ENCODE measurements around the gene NUBPL. TPM values are rescaled to one million over a fixed set of nuclear protein-coding genes. Genes with fewer than 3 reads are reported as not detected.

The NUBPL gene
- polyA plus RNA-seq, 1 donor (not counting 4 experiments of a cell fraction or from before 2014, with no cell fraction given), result 18.8 TPM

DNA sequence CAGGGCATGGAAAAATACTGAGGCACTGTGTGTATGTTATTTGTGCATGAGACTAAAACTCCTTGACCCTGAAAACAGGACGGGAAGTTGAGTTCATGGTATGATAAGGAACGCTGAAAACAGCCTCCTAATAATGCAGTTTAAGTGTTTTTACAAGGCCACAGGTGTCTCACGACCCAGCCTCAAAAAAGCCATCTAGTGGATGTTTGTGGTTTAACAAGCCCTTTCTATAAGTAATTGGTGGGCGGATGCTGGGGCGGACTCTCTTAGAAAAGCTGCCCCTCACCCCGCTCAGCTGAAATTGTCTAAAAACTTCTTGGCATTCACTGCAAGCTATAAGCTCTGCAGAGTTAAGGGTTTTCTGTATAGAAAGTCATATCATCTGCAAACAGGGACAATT, 184.5 kb downstream of the NUBPL start:
- Histone ChIP-seq H2AFZ (ENCODE audit: control insufficient read depth, low read length) (no peak overlapping the region), H3K36me3 (ENCODE audit: control insufficient read depth in 2 of 2, extremely low read depth in 1 of 2, insufficient read depth in 2 of 2, low read length in 2 of 2) (no peaks in the 10 kb centered on the region), H3K9me1 (ENCODE audit: control insufficient read depth, extremely low read depth, insufficient read depth, low read length) (no peaks in the 10 kb centered on the region), H3K4me1 (ENCODE audit: control insufficient read depth, extremely low read depth, insufficient read depth, low read length) (no peaks in the 10 kb centered on the region), H3K27me3 (ENCODE audit: control insufficient read depth, extremely low read depth, insufficient read depth, low read length) (no peaks in the 10 kb centered on the region), H3K4me2 (ENCODE audit: control insufficient read depth, extremely low read depth, insufficient read depth, low read depth, low read length) (no peak overlapping the region), H3K79me2 (ENCODE audit: control insufficient read depth, insufficient read depth, low read length) (no peaks in the 10 kb centered on the region), H3K9me3 (ENCODE audit: control insufficient read depth, low read depth, low read length) (no peaks in the 10 kb centered on the region), H3K9ac (ENCODE audit: control insufficient read depth, extremely low read depth, insufficient read depth, low read length) (no peak overlapping the region), H3K27ac (ENCODE audit: control insufficient read depth, insufficient read depth, low read length) (no peak overlapping the region), H4K20me1 (ENCODE audit: control insufficient read depth, extremely low read depth, insufficient read depth, low read length) (no peaks in the 10 kb centered on the region), H3K4me3 (ENCODE audit: control insufficient read depth in 2 of 3, extremely low read depth in 1 of 3, insufficient read depth in 2 of 3, low read depth in 1 of 3, low read length in 3 of 3) (no peak overlapping the region)
- no peak for FAIRE-seq
- TF ChIP-seq, protein P1, sequence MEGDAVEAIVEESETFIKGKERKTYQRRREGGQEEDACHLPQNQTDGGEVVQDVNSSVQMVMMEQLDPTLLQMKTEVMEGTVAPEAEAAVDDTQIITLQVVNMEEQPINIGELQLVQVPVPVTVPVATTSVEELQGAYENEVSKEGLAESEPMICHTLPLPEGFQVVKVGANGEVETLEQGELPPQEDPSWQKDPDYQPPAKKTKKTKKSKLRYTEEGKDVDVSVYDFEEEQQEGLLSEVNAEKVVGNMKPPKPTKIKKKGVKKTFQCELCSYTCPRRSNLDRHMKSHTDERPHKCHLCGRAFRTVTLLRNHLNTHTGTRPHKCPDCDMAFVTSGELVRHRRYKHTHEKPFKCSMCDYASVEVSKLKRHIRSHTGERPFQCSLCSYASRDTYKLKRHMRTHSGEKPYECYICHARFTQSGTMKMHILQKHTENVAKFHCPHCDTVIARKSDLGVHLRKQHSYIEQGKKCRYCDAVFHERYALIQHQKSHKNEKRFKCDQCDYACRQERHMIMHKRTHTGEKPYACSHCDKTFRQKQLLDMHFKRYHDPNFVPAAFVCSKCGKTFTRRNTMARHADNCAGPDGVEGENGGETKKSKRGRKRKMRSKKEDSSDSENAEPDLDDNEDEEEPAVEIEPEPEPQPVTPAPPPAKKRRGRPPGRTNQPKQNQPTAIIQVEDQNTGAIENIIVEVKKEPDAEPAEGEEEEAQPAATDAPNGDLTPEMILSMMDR (optimal IDR thresholded peaks at IDR 0.05 in 1 of 3, IDR thresholded peaks at IDR 0.05 in 1 of 3, conservative IDR thresholded peaks at IDR 0.05 in 1 of 3; ENCODE audit: extremely low read depth in 1 of 3, insufficient read depth in 2 of 3, low read length in 3 of 3), result no peak
- no peak for TF ChIP-seq EZH2 (IDR thresholded peaks at IDR 0.05; ENCODE audit: low read length)
- dilution Hi-C loops (cut with MboI; ENCODE audit: extremely low pct_ligation_motif_present, low sequenced_read_pairs), result no loop called here
- DNase-seq (ENCODE audit: low read depth, low spot score), result no peak

DNA sequence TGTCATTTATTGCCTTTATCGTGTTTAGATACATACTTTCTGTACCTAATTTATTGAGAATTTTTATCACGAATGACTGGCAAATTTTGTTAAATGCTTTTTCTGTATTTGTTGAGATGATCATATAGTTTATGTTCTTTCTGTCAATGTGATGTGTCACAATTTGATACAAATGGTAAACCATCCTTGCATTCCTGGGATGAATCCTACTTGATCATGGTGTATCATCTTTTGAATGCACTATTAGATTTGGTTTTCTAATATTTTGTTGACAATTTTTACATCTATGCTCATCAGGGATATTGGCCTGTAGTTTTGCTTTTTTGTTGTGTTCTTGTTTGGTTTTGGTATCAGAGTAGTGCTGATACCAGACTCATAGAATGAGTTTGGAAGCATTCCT, 185.1 kb downstream of the NUBPL start:
- Histone ChIP-seq H3K27me3 (ENCODE audit: control insufficient read depth, extremely low read depth, insufficient read depth, low read length) (no peaks in the 10 kb centered on the region), H3K4me1 (ENCODE audit: control insufficient read depth, extremely low read depth, insufficient read depth, low read length) (no peaks in the 10 kb centered on the region), H3K79me2 (ENCODE audit: control insufficient read depth, insufficient read depth, low read length) (no peaks in the 10 kb centered on the region), H3K4me2 (ENCODE audit: control insufficient read depth, extremely low read depth, insufficient read depth, low read depth, low read length) (no peak overlapping the region), H2AFZ (ENCODE audit: control insufficient read depth, low read length) (no peak overlapping the region), H3K9me1 (ENCODE audit: control insufficient read depth, extremely low read depth, insufficient read depth, low read length) (no peaks in the 10 kb centered on the region), H3K36me3 (ENCODE audit: control insufficient read depth in 2 of 2, extremely low read depth in 1 of 2, insufficient read depth in 2 of 2, low read length in 2 of 2) (no peaks in the 10 kb centered on the region), H3K9ac (ENCODE audit: control insufficient read depth, extremely low read depth, insufficient read depth, low read length) (no peak overlapping the region), H4K20me1 (ENCODE audit: control insufficient read depth, extremely low read depth, insufficient read depth, low read length) (no peaks in the 10 kb centered on the region), H3K9me3 (ENCODE audit: control insufficient read depth, low read depth, low read length) (no peaks in the 10 kb centered on the region), H3K27ac (ENCODE audit: control insufficient read depth, insufficient read depth, low read length) (no peak overlapping the region), H3K4me3 (ENCODE audit: control insufficient read depth in 2 of 3, extremely low read depth in 1 of 3, insufficient read depth in 2 of 3, low read depth in 1 of 3, low read length in 3 of 3) (no peak overlapping the region)
- TF ChIP-seq EZH2 (IDR thresholded peaks at IDR 0.05; ENCODE audit: low read length), result no peak
- TF ChIP-seq, protein P1 (optimal IDR thresholded peaks at IDR 0.05 in 1 of 3, IDR thresholded peaks at IDR 0.05 in 1 of 3, conservative IDR thresholded peaks at IDR 0.05 in 1 of 3; ENCODE audit: extremely low read depth in 1 of 3, insufficient read depth in 2 of 3, low read length in 3 of 3), result no peak
- DNase-seq (ENCODE audit: low read depth, low spot score) (no peak), FAIRE-seq (no peak)
- dilution Hi-C loops (cut with MboI; ENCODE audit: extremely low pct_ligation_motif_present, low sequenced_read_pairs), result no loop called here
